ENCODE results near the gene TMEM9B.

TMEM9B gene

DNA sequence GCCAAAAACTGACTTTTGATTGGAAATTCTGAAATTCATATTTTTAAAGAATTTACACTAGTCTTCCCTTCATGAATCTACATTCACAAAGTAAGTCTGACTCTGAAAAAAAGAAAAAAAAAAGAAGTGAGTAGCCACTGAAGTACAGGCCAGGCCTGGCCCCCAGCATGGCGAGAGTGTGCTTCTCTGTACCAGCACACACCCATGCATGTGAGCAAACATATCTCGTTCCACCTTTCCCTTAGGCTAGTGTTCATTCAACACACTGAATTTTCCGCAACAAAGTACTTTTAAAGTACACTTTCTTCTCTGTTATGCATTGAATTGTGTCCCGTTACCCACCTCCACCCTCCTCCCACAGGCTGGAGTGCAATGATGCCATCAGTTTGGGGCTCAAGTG is 36.0 kb downstream of the TMEM9B start:
- no peak for DNase-seq

GRCh38 chr11:8927233-8927632 is 37.0 kb downstream of the TMEM9B start:
- no peak for DNase-seq

GRCh38 chr11:8926236-8926635 is 38.0 kb downstream of the TMEM9B start:
- DNase-seq = no peak

DNA sequence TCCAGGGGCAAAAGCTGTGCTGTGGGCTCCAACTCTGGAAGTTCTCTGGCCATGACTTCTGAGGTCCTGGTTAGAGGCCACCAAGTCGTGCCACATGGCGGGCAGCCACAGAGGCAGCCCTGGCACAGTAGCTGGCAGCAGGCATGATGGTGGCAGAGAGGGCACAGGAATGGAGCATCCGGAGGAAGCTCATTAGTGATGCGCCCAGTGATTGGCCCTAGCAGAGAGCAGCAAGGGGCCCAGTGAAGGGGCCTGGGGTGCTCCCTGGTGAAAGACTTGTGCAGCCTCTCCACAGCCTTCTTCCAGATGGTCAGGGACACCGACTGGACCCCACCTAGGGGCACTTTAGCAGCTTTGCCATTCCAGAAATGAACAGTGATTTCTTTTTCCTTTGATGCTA is 38.5 kb downstream of the TMEM9B start:
- no peak for DNase-seq

DNA sequence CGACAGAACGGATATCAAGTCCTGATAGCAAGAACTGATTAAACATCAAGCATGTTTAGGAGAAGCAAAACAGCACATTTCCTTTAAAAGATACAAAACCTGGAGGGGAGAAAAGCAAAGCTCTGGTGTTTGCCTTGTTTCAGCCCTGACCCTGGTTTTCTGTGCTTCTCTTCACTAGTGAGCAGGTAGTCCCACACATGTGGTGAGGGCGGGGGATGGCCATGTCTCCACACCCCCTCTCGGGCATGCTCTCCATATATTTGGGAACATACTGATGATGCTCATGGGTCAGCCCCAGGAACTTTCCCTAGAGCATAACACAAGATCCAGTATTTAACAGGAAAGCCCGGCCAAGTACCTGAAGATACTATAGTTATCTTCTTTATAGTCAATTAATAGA is 41.6 kb downstream of the TMEM9B start:
- DNase-seq = no peak

GRCh38 chr11:8917157-8917825 is 47.0 kb downstream of the TMEM9B start:
- no peak for DNase-seq

DNA sequence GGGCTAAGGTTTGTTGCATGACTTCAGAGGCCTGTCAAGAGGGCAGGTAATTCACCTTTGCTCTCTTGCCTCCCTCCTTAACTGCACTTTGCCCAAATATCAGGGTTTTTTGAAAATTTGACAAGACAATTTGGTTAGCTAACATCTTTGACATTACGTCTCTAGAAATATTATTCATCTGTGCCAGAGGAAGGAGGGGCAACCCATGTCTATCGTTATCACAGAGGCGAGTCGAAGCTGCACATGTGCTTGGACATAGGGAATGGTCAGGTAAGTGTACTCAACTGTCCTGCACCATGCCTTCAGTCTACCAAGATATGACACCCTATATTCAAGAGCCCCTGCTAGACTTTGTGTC is 49.6 kb downstream of the TMEM9B start:
- DNase-seq = no peak

DNA sequence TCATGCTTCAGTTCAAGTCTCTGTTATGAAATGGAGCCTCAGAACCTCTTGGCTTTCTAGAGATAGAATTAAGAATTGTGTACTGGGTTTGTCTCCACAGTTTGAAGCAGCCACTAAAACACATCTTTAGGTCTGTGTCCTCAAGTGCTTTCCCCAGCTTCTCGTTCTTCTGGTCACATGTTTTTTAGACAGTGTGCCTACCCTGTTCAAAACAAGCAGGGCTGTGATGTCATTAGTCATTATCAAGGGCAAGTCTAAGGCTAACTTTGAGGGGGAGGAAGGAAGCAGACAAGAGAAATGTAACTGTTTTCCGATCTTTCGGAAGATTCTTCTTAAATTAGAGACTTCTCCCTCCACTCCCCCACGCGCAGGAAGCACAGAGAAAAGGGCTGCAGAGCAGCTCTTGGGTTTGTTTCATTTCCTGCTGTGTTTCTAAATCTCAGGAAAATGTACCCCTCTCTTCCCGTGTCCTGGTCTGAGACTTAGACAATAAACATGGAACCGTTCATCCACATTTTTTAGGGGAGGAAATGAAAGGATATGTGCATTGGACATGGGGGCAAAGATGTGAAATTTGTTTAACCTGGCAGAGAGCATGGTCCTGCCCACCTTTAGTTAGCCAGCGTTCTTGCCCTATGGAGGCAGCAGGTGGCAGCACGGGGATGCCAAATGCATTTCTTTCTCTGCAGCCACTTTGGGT is 50.1 kb downstream of the TMEM9B start:
- peak; percentile 31 for DNase-seq

- DNase-seq = peak; percentile 97
Observed at GRCh38 chr11:8911029-8911823, 53.0 kb downstream of the TMEM9B start, which contains the start of gene AKIP1. Gene AKIP1 (plus strand): TSS chr11:8911189. CDS start chr11:8911450, 261 bp downstream.

DNA sequence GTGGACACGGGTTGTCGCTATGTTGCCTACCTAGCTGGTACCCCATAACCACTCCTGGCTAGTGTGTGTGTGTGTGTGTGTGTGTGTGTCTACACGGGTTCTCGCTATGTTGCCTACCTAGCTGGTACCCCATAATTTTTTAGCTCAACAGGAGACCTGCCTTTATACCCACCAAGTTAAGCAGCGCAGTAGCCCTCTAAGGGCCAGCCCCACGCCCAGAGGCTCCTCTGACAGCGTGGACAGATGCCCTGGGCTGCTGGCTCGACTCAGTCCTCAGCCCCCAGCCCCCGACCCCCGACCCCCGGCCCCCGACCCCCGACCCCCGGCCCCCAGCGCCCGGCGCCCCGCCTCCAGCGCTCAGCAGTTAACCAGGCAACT is 53.6 kb downstream of the TMEM9B start:
- no peak for DNase-seq

- DNase-seq = no peak
Observed at GRCh38 chr11:8908099-8908498, 56.1 kb downstream of the TMEM9B start.

DNA sequence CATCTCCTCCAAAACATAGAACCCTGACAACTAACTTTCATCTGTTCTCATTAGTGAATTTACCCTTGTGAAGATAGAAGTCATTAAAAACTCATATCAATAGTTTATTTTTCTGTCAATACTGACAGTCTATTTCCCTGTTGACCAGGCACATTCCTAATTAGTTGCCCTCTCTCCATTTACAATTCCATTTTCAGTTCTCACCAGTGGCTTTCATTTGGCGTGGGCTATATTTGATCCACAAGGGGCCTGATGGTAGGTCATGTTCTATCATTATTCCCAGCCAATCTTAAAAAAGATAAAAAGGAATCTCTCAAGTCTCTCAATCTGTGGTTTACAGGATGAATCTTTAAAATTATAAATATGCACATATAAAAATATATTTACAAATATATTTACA is 57.1 kb downstream of the TMEM9B start:
- no peak for DNase-seq

DNA sequence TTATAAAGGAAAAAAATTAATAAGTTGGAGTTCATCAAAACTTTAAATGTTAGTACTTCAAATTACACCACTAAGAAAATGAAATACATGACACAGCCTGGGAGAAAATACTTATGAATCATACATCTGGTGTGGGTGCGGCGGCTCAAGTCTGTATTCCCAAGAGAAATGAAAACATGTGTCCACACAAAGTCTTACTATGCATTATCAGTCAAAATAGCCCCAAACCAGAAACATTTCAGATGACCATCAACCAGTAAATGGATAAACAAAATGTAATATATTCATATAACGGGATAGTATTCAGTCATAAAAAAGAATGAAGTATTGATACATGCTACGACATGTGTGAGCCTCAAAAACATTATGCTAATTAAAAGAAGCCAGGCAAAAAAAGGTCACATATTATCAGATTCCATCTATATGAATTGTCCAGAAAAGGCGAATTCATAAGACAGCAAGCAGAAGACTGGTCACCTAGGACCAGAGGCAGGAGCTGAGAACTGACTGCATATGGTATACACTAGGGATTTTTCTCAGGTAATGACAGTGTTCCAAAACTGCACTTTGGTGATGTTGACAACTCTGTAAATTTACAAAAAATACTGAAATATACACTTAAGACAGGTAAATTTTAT is 58.6 kb downstream of the TMEM9B start:
- DNase-seq = no peak

DNA sequence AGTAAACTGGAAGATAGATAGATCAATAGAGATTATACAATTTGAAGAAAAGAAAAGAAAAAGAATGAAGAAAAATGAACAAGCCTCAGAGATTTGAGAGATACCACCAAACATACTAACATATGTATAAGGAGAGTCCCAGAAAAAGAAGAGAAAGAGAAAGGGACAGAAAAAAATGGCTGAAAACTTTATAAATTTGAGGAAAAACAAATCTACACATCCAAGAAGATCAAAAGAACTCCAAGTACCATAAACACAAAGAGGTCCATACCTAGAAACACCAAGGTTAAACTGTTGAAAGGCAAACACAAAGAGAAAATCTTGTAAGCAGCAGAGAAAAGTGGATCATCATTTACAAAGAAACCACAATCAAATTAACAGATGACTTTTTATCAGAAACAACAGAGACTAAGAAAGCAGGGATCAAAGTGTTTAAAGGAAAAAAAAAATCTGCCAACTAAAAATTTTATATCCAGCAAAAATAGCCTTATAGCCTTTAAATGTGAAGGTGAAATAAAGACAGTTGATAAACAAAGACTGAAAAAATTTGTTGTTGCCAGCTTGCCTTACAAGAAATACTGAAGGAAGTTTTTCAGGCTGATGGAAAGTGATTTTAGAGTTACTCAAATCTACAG is 65.0 kb downstream of the TMEM9B start:
- no peak for DNase-seq

All from NCI-H146 (cell line).